Stimulated activated CD4-positive, alpha-beta T cell treated with anti-CD3 and anti-CD28 coated beads, Interleukin-12 subunit alpha, Interleukin-12 subunit beta, amount 100 ng/mL, for 48 hours (primary cell): ENCODE data around the gene STIMATE.
A peak's percentile ranks its signal among the peaks of the same experiment; 100 is the strongest.

Experiments used
- DNase-seq, 3 donors: peaks; one replicate each; pipeline ENCODE4 v3.0.0-alpha.2; 2020; ENCODE audit warnings: low read depth in 2 of 3, low spot score in 1 of 3

Gene STIMATE

DNA sequence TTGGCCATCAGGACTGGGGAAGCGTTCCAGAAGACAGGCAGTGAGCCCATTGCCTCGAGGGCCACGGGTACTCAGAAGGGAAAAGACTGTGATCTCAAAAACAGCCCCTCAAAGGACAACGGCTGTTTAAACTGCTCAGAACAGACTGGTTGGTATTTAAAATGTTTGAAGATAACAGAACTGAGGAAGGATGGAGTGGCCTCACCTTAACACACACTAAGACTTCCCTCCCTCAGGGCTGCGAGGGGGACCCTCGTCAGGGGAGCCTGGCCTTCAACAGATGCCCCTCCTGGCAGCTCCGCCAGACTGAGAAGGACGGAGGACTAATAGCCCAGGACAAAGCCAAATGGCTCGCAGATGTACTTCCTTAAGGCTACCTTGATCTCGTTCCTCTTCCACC is 2.6 kb downstream of the STIMATE start:
- DNase-seq: no peak

DNA sequence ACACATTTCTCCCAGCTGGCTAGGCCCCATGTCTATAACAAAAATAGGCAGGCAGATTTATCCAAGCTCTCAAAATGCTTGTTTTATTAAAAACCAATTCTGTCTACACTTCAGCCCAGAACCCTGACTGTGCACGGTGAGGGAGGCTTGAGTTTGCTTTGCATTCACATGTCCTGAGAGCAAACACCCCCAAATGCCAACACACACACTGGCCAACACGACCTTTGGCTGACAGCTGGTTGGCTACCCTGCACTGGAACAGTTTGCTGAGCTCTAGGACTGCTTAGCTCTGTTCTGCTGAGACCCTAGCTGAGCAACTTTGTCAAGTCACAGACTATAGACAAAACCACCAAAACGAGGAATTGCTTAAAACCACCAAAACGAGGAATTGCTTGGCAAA is 3.6 kb downstream of the STIMATE start:
- DNase-seq: no peak

DNA sequence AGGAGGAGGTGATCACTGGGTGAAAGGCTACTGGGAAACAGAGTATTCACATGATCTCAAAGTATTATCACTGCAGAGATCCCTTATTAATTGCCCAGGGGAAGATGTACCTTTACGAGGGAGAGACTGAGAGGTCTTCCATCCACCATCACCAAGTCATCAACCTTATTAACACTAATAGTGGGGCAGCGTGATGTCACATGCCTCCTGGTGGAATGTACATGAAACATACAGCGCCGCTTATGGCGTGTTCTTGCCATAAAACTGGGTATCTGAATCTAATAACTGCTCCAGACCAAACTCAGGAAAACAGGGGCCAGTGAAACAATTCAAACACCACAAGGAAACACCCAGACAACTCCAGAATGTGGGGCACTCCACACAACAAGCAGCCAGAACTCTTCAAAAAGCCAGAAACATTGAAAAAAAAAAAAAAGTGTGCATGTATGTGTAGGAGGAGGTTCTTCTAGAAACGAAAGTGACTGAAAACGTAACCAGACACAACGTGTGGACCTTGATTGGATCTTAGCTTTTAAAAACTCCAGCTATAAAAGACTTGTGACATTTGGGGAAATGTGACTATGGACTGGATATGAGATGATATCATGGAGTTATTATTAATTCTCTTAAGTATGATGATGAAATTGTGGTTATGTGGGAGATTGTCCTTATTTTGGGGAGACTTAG is 4.6 kb downstream of the STIMATE start:
- DNase-seq: peak in 1 of 3 donors; percentile 10

DNA sequence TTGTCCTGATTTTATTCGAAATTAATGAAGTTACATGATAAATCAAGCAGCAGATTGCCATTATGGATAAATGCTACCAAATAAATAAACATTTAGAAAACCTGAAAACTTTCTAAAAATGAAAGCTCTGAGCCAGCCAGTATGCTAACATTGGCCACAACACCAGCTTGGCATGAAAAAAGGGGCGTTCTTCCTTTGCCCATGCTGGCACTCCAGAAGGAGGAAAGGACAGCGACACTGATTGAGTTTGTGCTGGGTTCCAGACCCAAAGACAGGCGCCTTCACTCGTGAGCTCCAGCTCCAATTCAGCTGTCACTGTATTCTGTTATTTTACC is 5.1 kb downstream of the STIMATE start:
- DNase-seq: no peak

DNA sequence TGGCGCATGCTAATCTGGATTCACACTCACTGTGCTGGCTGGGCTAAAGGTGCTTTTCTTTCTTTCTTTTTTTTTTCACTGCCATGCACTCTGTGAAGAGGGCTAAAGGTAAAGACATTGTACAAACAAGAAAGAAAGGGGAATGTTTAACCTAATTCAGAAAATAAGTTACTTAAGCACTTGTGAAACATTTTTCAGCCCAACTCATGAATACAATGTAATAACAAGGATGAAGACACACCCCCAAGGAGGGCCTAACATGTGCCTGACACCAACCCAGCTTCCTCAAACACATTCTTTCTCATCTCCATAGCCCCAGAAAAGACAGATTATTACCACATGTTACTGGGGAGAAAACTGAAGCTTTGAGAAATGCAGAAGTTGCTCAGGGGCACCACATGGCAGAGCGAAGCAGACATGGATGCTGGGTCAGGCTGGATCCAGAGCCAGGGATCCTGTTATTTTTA is 5.7 kb downstream of the STIMATE start:
- no peak for DNase-seq

DNA sequence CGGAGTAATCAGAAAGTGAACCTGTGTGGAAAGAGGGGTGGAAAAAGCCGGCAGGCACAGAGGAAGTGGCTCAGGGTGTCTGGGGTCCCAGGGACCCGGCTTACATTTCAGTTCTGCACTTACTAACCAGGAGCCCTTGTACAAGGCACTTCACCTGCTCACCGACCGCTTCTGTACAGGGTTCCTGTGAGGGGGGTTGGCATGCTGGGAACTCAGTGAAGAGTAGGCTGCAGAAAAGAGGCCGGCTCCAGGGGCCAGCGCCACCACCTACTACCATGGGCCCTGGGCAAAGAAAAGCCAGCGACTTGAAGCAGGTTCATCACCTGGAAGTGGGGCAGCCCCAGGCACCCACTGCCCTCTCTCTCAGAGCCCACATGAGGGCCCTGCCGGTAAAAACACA is 6.2 kb downstream of the STIMATE start:
- DNase-seq: peak in 2 of 3 donors; percentile 34 to 39

DNA sequence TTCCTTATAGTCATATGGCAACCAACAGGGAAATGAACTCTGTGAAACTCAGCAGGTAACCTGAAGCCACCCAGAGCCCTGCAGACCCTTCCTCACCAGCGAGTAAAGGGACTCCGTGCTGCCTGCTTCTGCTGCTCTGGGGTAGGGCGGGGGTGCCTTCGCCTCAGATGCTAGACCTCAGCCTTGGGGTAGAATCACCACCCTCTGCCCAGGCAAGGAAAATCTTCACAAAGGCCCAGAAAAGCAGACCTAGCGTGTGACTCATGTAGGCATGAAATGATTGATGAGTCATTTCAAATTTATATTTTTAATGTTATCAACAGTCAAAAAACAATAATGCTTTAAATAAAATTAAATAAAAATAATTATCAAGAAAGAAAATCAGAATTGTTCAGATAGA is 6.6 kb downstream of the STIMATE start:
- DNase-seq: peak in 2 of 3 donors; percentile 19 to 37

DNA sequence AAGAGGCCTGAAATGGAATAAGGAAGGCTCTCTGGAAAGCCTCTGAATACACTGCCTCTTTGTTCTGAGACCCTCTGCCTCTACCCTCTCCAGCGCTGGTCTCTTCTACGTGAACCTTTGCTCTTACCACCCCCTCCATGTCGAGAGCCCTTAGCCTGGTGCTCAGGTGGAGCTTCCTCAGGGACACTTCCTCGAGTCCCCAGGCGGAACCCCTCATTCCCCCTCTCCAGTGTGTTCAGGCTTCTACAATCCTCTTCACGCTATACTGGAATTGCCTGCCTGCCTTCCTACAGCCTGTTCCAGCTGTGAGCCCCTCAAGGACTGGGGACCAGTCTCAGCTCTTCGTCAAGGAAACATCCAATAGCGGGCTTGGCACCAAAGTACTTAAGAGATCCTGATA is 7.4 kb downstream of the STIMATE start:
- no peak for DNase-seq

DNA sequence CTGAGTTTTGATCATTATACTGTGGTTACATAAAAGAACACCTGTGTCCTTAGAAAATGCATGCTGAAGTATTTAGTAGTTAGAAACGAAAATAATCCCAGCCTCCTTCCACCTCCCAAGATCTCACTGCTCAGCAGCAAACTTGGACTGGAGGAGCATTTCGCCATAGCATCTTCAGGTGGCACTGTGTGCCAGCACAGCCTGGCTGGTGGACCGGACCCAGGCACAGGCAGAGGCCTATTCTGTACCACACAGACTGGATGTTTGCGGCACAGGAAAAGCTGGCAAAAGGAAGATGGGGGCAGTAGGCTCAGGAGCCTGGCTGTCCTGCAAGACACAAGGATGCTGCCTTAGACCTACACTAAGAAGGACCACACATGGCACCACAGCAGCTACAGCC is 10.2 kb downstream of the STIMATE start:
- no peak for DNase-seq

DNA sequence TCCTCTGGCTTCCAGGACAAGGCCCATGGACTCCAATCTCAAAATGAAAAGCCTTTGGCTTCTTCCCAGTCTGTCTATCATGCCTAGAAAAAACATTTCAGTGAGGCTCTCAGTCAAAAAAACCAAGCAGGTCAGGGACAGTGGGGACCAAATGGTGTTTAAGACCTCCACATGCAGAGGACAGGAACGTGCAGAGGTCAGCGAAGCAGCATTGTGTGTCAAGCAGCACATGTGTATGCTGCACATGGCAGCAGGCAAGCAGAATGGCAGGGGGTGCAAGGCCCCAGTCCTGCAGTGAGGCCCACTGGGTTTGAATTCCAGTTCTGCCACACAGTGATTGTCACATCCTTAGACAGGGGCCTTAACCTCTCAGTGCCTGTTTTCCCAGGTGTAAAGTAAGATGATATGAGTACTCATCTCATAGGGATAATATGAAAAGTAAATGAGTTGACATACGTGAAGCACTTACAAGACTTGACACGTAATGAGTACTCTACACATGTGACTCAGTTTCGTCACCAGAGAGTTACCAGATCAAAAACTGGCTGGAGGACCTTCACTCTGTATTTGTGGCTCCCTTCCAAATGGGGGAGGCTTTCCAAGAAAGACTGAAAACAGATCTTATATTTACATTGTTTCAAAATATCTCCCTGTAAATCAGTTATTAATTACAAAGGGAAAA is 11.2 kb downstream of the STIMATE start:
- DNase-seq: no peak

DNA sequence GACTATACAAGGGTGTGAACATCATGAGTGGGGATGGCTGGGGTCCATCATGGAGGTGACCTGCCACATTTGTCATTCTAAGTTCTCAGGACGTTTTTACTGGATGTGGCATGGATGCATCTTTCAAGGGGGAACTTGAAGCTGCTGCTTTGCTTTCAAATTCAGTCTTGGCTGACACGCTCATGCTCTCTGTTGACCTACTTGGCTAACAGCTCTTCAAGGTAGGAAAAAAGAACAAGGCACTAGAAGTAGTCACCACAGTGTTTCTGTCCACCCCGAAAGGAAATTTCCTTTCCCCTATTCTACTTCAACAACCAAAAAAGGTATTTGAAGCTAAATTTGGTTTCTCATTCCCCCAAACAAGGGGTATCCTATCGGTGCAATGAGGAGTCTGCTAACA is 15.0 kb downstream of the STIMATE start:
- DNase-seq: no peak

DNA sequence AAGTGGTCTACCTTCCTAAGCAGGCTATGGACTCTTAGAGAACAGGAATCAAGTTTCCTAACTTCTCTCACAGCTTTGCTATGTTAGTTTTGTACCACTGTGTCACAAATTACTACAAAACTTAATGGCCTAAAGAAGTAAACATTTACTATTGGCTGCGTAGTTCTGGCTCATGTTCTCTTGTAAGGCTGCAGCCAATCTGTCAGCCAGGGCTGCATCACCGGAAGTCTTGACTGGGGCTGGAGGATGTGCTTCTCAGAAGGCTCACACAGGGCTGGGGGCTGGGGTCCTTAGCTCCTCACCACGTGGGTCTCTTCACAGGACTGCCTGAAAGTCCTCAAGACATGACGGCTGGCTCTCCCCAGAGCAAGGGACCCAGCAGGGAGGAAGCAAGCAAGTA is 15.5 kb downstream of the STIMATE start:
- DNase-seq: no peak

DNA sequence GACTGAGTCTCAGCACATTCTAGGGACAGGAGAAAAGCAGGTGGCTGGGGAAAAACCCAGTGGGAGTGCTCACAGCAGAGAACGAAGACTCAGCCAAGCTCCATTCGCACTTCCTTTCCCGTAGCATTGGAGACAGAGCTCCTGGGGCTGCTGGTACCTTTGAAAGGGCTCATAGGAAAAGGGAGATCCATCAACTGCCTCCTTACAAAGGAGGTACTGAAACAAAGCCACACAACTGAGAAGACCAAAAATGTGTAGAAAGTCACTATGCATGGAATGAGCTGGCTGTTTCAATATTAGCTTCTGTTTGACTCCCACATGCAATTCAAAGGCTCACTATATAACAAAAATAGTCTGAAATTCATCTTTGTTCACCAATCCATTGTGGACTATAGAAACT is 16.9 kb downstream of the STIMATE start:
- DNase-seq: no peak

DNA sequence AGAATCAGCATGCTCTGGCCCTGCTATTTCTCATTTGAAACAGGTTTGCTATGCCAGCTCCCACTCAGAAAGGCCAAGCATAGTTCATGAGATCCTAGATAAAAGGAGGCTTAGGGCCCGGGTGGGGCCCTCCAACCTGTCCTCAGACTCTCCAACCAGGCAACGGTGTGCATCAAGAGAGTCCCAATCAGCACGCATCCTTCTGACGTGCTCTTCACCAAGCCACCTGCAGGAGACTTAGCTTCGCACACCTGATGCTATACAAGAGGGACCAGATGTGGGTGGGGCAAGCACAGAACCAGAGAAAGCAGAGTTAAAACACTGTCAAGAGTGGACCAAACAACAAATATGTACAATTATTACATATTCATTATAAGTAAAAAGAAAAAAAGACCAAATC is 17.3 kb downstream of the STIMATE start:
- no peak for DNase-seq

DNA sequence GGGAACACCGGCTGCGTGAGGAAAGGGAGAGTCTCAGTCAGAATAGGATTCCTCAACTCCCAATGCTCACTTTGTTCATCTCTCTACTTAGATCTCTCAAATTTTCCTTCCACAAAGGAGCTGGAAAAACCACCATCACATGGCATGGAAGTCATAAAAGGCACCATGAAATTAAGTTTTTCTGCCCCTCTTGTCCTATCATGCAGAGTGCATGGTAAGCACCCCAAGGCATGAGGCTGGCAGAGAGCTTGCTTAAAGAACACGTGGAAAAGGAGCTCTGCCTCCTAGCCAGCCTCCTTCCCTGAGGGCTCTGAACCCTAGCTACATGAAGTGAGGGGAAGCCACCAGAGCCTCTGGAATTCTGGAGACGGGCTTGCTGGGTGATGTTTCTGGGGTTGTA is 17.8 kb downstream of the STIMATE start:
- DNase-seq: no peak

DNA sequence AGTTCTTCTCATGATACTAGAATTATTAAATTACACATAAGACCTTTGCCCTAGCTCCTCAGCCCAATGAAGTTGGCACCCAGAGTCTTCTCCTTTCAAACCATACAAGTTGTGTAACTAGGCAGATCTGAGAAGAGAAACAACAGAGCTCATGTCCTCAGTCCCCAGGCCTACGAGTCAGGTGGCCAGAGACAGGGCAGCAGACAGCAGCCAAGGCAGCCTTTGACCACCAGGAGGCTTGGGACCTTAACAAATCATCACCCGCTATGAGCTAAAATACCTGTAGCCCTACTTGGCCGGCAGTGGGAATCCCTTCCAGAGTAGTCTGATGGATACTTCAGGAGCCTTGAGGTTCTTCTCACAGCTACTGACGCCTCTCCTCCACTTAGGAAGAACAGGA is 18.3 kb downstream of the STIMATE start:
- DNase-seq: no peak

DNA sequence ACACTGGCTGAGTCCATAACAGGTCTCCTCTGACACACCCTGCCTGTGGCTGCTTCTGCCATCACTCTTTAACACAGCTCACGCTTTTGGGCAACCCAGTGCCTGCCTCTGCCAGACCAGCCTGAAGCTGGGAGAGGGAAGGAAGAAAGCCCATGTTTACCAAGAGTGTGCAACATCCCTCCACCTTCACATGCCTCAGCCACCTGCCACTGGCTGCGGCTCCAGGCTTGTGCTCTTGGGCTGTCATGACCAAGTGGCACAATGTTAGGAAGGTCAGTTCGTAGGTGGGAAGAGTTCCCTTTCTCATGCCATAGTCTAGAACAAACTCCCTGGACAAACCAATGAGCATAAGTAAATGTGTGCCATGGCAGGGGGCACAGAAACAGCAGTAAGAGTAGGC is 20.3 kb downstream of the STIMATE start:
- DNase-seq: no peak

DNA sequence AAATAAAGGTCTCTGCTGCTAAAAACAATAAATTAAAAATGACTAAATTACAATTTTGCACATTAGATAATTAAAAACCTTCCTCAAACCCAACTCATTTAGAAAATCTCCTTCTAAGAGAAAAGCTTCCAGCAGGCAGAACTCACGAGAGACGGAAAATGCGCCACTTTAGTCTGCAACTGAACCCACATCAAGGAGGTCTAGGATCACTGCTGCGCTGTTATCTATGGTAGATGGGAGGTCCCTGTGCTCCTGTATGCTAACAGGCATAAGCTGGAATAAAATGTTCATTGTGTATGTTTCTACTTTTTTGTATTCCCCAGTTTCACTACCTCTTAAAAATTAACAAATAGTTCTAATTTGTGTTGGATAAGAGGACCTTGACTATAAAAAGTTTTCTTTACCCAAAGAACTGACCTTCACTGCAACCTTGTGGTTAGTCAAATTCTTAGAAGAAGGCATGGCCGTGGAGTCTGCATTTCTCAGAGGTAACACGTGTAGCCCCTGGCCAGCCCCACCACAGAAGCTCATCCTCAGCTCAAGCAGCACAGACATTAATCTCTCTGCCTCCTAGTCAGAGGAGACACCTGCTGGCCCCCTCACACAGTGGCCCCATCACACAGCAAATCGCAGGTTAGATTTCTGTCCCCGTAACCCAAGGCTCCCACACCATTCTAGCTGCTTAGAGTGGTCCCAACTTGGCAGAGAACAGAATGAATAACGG is 22.3 kb downstream of the STIMATE start:
- no peak for DNase-seq

DNA sequence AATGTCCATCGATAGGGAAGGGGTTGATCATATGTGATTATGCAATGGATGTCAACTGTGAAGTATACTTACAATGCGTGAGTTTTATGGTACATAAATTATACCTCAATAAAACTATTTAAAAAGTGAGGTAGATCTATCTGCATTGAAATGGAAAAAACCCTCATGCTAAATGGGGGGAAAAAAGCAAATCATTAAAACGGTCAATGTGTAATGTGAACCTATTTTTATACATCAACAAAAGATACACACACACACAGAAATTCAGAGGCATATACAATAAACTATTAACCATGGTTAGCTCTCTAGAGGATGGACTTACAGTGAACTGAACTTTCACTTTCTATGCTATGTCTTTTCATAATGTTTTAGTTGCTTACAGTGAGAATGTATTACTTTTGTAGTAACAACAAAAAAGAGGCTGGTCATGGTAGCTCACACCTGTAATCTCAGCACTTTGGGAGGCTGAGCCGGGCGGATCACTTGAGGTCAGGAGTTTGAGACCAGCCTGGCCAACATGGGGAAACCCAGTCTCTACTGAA is 23.1 kb downstream of the STIMATE start:
- no peak for DNase-seq

DNA sequence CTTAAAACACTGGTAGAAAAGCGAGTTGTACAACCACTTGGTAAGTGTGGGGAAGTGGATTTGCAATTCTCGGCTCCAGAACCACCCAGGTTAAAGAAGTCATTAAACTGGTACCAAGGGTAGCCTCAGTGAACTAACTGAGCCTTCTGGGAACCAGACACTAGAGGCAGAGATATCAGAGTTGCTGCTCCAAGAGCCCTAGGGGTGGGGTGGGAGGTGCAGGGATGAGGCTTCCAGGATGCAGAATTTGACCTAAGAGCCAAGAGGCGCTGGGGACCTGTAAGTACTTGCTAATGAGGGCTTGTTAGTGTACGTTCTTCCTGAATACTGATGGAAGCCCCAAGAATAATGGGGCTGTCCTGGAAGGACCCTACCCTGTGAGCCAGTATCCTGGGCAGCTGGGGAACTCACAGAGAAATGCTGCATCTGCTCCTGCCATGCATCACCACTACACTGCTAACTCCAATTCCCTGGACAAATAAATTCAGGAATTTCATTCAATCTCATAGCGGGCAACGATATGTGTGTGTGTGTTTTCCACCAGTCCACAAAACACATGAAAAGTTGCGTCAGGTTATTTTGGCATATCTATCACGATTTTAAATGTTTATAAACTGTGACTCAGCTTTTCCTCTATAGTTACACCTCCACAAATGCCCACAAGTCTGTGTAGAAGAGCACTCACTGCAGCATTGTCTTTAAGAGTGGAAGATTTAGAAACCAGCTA is 23.8 kb downstream of the STIMATE start:
- DNase-seq: no peak

DNA sequence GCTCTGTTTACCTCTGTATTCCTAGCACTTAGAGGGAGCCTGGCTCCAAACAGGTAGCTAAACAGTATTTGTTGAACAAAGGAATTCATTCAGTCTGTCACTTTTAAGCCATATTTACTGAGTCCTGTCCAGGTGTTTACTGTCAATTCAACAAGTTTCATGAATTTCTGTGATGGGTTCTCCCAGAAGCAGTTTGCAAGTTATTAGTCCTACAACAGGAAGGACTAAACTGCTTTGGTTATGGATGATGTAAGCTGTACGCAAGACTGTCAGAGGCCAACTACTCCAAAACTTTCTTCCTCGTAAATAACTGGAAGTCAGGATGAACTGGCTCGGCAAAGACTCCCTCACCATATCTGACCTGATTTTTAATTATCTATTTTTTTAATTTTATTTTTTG is 25.1 kb downstream of the STIMATE start:
- no peak for DNase-seq

DNA sequence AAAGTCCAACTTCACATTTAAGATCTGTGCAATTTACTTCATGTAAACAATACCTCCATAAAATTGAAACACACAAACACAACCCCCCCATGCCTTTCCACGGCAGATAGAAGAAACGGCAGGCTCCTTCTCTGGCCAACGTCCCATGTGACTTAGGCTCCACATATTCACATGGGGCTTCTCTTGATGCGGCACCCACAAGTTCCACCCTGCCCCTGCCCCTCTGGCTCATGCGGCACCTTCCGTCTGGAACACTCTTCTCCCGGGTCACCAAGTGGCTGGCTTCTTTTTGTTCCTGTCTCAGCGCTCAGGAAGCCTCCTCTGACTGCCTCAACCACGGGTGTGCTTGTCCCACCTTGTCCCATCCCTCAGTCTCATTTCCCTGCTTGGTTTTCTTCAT is 25.6 kb downstream of the STIMATE start:
- DNase-seq: no peak
